Activated naive CD8-positive, alpha-beta T cell (primary cell): ENCODE data around the gene IBA57.

Experiments
- H3K27ac Mint-ChIP-seq: one replicate; pipeline ENCODE4 v1.8.0; 2021; ENCODE audit warnings: mixed read lengths
- H3K27me3 Mint-ChIP-seq: one replicate; pipeline ENCODE4 v1.8.0; 2021; ENCODE audit warnings: mixed read lengths
- H3K36me3 Mint-ChIP-seq: one replicate; pipeline ENCODE4 v1.8.0; 2021; ENCODE audit warnings: mixed read lengths
- H3K4me1 Mint-ChIP-seq: one replicate; pipeline ENCODE4 v1.8.0; 2021; ENCODE audit warnings: low read depth, mixed read lengths
- H3K4me3 Mint-ChIP-seq: one replicate; pipeline ENCODE4 v1.8.0; 2021; ENCODE audit warnings: mild to moderate bottlenecking, mixed read lengths
- H3K9me3 Mint-ChIP-seq: one replicate; pipeline ENCODE4 v1.8.0; 2021; ENCODE audit warnings: low read depth, mixed read lengths

Gene IBA57

GRCh38 chr1:228141226-228142044 lies 24.2 kb upstream of the IBA57 start:
- H3K36me3 Mint-ChIP-seq, result no peaks in the 10 kb centered on the region
- H3K27me3 Mint-ChIP-seq, result no peaks in the 10 kb centered on the region

GRCh38 chr1:228142155-228142691 lies 23.4 kb upstream of the IBA57 start:
- Mint-ChIP-seq H3K4me3 (peak overlapping the region; percentile 98), H3K36me3 (no peaks in the 10 kb centered on the region), H3K27me3 (no peaks in the 10 kb centered on the region), H3K9me3 (no peaks in the 10 kb centered on the region), H3K4me1 (peaks cover 27% of the 10 kb centered on the region), H3K27ac (peak overlapping the region; percentile 95)

More at GRCh38 chr1:228141226-228142044, 24.2 kb upstream of the IBA57 start:
- peak overlapping the region; percentile 95 for H3K27ac Mint-ChIP-seq
- peaks cover 27% of the 10 kb centered on the region for H3K4me1 Mint-ChIP-seq
- peak overlapping the region; percentile 98 for H3K4me3 Mint-ChIP-seq
- H3K9me3 Mint-ChIP-seq, result no peaks in the 10 kb centered on the region

GRCh38 chr1:228142701-228143136 lies 22.9 kb upstream of the IBA57 start:
- Mint-ChIP-seq H3K27ac (peak overlapping the region; percentile 76), H3K4me1 (peaks cover 27% of the 10 kb centered on the region), H3K9me3 (no peaks in the 10 kb centered on the region), H3K27me3 (no peaks in the 10 kb centered on the region), H3K36me3 (no peaks in the 10 kb centered on the region), H3K4me3 (peak overlapping the region; percentile 98)

DNA sequence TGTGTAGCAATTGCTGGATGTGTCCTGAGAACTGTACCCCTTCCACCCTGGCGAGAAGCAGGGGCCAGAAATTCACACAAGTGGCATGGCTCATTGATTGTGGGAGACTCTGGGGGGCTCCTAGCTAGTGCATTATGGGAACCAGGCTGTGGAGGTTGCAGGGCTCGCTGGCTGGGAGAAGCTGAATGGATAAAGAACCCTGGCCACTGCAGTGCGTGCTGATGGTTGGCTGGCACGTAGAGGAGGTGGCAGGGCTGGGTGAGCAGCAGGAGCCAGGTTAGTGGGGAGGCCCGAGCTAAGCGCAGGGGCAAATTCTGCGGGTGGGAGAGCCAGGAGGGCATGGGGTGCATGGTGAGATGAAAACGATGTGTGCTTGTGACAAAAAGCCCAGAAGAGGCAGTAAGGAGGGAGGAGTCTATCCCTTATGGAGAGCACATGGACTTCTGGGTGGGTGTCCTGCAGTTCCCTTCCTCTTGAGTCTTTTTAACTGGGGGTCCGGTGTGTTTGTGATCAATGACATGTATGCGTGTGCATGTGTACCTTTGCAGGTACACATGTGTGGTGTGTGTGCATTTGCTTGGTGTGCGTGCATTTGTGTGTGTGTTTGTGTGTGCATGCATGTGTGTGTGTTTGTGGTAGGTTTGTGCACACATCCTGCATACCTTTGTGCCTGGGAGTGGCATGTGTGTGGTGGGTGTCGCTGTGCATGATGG lies 22.0 kb upstream of the IBA57 start:
- Mint-ChIP-seq H3K27me3 (no peaks in the 10 kb centered on the region), H3K4me1 (peaks cover 27% of the 10 kb centered on the region), H3K36me3 (no peaks in the 10 kb centered on the region), H3K4me3 (peak overlapping the region; percentile 98), H3K27ac (peak overlapping the region; percentile 76), H3K9me3 (no peaks in the 10 kb centered on the region)

GRCh38 chr1:228144193-228144992 lies 21.2 kb upstream of the IBA57 start:
- H3K36me3 Mint-ChIP-seq, result no peaks in the 10 kb centered on the region
- peaks cover 27% of the 10 kb centered on the region for H3K4me1 Mint-ChIP-seq
- no peaks in the 10 kb centered on the region for H3K27me3 Mint-ChIP-seq
- no peaks in the 10 kb centered on the region for H3K9me3 Mint-ChIP-seq
- peak overlapping the region; percentile 98 for H3K4me3 Mint-ChIP-seq
- no peak overlapping the region for H3K27ac Mint-ChIP-seq

DNA sequence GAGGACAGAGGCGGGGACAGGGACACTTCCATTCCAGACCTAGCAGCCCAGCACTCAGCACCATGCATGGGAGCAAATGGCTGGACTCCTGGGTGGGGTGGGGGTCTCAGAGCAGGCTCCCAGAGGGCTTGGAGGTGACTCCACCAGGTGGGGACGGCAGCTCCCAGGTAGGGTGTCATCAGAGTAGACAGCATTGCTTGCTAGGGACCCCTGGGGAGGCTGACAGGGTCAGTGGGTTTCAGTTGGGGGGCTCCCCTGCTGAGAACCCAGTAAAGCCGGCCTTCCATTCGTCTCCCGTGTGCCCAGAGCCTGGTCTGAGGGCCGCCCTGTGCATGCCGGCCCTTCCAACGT lies 20.6 kb upstream of the IBA57 start:
- no peak overlapping the region for H3K27ac Mint-ChIP-seq
- H3K27me3 Mint-ChIP-seq, result no peaks in the 10 kb centered on the region
- peaks cover 27% of the 10 kb centered on the region for H3K4me1 Mint-ChIP-seq
- H3K36me3 Mint-ChIP-seq, result no peaks in the 10 kb centered on the region
- H3K4me3 Mint-ChIP-seq, result no peak overlapping the region
- no peaks in the 10 kb centered on the region for H3K9me3 Mint-ChIP-seq

DNA sequence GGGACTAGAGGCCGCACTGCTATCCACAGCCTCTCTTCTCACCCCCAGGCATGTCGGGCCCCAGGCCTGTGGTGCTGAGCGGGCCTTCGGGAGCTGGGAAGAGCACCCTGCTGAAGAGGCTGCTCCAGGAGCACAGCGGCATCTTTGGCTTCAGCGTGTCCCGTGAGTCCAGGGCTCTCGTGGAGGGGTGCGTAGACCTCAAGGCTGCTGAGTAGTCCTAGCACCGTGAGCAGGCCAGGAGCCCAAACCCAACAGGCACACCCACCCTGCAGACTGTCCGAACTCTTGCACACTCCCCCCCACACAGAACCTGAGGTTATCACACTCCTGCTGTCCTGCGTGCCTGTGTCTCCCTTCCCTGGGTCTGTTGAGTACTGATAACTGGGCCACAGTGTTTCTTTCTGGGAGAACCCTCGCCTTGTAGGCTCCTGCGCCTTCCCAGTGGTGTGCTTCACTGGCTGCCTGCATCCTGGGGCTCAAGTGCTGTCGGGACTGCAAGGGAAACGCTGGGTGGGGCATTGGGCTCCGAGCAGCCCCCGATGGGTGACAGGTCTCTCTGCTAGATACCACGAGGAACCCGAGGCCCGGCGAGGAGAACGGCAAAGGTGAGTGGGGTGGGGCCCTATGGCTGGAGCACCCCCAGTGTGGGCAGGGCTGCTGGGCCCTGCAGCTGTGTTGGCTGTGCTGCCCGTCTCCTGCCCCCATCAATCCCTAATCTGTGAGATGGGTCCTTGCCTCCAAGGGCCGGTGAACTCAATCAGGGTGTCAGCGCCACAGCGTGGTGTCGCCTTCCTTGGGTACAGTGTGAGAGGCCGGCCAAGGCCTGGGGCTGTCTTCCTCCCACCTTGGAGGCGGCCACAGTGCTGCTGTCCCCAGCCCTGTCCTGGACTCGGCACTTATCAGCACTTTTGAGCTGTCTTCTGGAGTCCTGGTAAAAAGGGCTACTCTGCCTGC lies 19.9 kb upstream of the IBA57 start:
- Mint-ChIP-seq H3K4me1 (peaks cover 27% of the 10 kb centered on the region), H3K27ac (no peak overlapping the region), H3K9me3 (no peaks in the 10 kb centered on the region), H3K36me3 (no peaks in the 10 kb centered on the region), H3K27me3 (no peaks in the 10 kb centered on the region), H3K4me3 (no peak overlapping the region)

GRCh38 chr1:228146417-228147150 lies 19.0 kb upstream of the IBA57 start:
- H3K27ac Mint-ChIP-seq, result no peak overlapping the region
- no peaks in the 10 kb centered on the region for H3K9me3 Mint-ChIP-seq
- no peaks in the 10 kb centered on the region for H3K36me3 Mint-ChIP-seq
- H3K4me1 Mint-ChIP-seq, result peaks cover 27% of the 10 kb centered on the region
- no peak overlapping the region for H3K4me3 Mint-ChIP-seq
- no peaks in the 10 kb centered on the region for H3K27me3 Mint-ChIP-seq

DNA sequence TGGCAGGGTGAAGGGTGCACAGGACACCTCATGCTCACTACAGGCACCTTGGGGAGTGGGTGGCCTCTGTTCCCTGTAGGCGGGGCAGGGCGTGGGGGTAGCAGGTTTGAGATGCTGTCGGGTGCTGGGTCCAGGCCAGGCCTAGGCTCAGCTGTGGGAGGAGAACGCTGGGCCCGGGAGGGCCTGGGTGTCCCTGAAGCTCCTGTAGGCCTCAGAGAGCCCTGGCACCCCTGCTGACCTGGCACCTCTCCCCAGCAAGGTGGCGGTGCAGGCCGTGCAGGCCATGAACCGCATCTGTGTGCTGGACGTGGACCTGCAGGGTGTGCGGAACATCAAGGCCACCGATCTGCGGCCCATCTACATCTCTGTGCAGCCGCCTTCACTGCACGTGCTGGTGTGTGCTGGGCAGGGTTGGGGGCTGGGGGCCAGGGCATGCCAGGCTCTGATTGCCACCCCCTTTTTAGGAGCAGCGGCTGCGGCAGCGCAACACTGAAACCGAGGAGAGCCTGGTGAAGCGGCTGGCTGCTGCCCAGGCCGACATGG lies 18.4 kb upstream of the IBA57 start:
- peaks cover 23% of the 10 kb centered on the region for H3K4me1 Mint-ChIP-seq
- no peaks in the 10 kb centered on the region for H3K36me3 Mint-ChIP-seq
- H3K4me3 Mint-ChIP-seq, result no peak overlapping the region

DNA sequence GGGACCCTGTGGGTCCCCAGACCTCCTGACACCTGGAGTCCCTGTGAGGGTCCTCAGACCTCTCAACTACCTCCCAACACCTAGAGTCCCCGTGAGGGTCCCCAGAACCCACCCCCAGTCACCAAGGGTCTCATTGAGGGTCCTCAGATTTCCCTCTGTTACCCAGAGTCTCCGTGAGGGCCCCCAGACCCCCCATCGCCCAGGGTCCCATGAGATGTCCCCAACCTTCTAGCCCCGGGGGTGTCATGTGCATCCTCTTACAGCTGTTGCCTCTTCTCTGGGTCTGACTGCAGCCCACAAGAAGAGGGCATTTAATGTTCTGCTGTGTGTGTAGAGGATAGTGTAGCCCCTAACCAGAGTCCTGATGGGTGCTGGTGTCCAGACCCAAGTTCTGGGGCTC lies 17.8 kb upstream of the IBA57 start:
- Mint-ChIP-seq H3K9me3 (no peaks in the 10 kb centered on the region), H3K4me3 (no peak overlapping the region), H3K27me3 (no peaks in the 10 kb centered on the region), H3K36me3 (no peaks in the 10 kb centered on the region), H3K27ac (no peak overlapping the region), H3K4me1 (peaks cover 20% of the 10 kb centered on the region)

More for the DNA sequence above, 18.4 kb upstream of the IBA57 start:
- Mint-ChIP-seq H3K27me3 (no peaks in the 10 kb centered on the region), H3K27ac (no peak overlapping the region), H3K9me3 (no peaks in the 10 kb centered on the region)

- no peaks in the 10 kb centered on the region for H3K27me3 Mint-ChIP-seq
- peaks cover 14% of the 10 kb centered on the region for H3K4me1 Mint-ChIP-seq
Measured at GRCh38 chr1:228148196-228148861, 17.3 kb upstream of the IBA57 start.

GRCh38 chr1:228148935-228149405 lies 16.6 kb upstream of the IBA57 start:
- Mint-ChIP-seq H3K36me3 (no peaks in the 10 kb centered on the region), H3K4me3 (no peak overlapping the region)

More at GRCh38 chr1:228148196-228148861, 17.3 kb upstream of the IBA57 start:
- Mint-ChIP-seq H3K9me3 (no peaks in the 10 kb centered on the region), H3K36me3 (no peaks in the 10 kb centered on the region), H3K27ac (no peak overlapping the region), H3K4me3 (no peak overlapping the region)

More at GRCh38 chr1:228148935-228149405, 16.6 kb upstream of the IBA57 start:
- peaks cover 8% of the 10 kb centered on the region for H3K4me1 Mint-ChIP-seq
- no peaks in the 10 kb centered on the region for H3K9me3 Mint-ChIP-seq
- no peak overlapping the region for H3K27ac Mint-ChIP-seq
- H3K27me3 Mint-ChIP-seq, result no peaks in the 10 kb centered on the region
